Gastrocnemius medialis (tissue), 4 donors: ENCODE data around the gene CDH23. TPM values are rescaled to one million over a fixed set of nuclear protein-coding genes. Genes with fewer than 3 reads are reported as not detected.

ENCODE experiments used
- ATAC-seq, 2 donors: fragments of 150-250 bp; one replicate each; pipeline ENCODE4 v1.9.1; 2016
- DNase-seq, 2 donors: peaks; one replicate each; pipeline ENCODE4 v3.0.0-alpha.2; 2019
- H3K27ac ChIP-seq, 4 donors: fragments of 200-600 bp; sonication (generic); 1 replicate in 1 of 4; 2 replicates in 3 of 4; pipeline ENCODE4 v1.5.1; 2016 to 2018; ENCODE audit warnings: mild to moderate bottlenecking in 2 of 4, moderate library complexity in 1 of 4
- H3K27me3 ChIP-seq, 3 donors: fragments of 200-600 bp; sonication (generic) in 2 of 3; 1 replicate in 1 of 3; 2 replicates in 2 of 3; pipeline versions ENCODE4 v1.5.1 to v1.6.0; 2016 to 2019; ENCODE audit warnings: mild to moderate bottlenecking in 1 of 3, moderate library complexity in 1 of 3
- H3K36me3 ChIP-seq, 2 donors: fragments of 200-600 bp; sonication (generic) in 1 of 2; one replicate each; pipeline ENCODE4 v1.5.1; 2017 to 2018
- H3K4me1 ChIP-seq, 2 donors: fragments of 200-600 bp; sonication (generic) in 1 of 2; one replicate each; pipeline ENCODE4 v1.5.1; 2016 to 2017; ENCODE audit warnings: mild to moderate bottlenecking in 2 of 2
- H3K4me3 ChIP-seq, 4 donors: fragments of 200-600 bp; sonication (generic) in 3 of 4; 1 replicate in 1 of 4; 2 replicates in 3 of 4; pipeline ENCODE4 v1.5.1; 2016 to 2019; ENCODE audit warnings: mild to moderate bottlenecking in 2 of 4
- H3K9me3 ChIP-seq, 3 donors: fragments of 200-600 bp; sonication (generic) in 2 of 3; 1 replicate in 1 of 3; 2 replicates in 2 of 3; pipeline ENCODE4 v1.5.1; 2016 to 2019
- POLR2A ChIP-seq, 2 donors: fragments of 450-650 bp; IDR thresholded peaks; one replicate each; pipeline ENCODE4 v1.6.1; 2017; ENCODE audit warnings: antibody characterized with exemption in 2 of 2, mild to moderate bottlenecking in 2 of 2, moderate library complexity in 2 of 2
- in situ Hi-C, 4 donors: fragments of 200-750 bp; cut with MboI; loops; one replicate each; pipeline versions ENCODE4 v1.15.0 to v1.8.0; 2017; ENCODE audit warnings: low sequenced_read_pairs in 4 of 4
- intact Hi-C: fragments of 100-400 bp; cut with DNase I; formaldehyde crosslinking; loops from one replicate; pipeline ENCODE4 v1.15.1; 2023; ENCODE audit warnings: low total_unique reads
- total RNA-seq, 4 donors: library from RNA; depleted of rRNA; stranded (reverse); fragments of >200 nt; gene quantifications; one replicate each; pipeline versions ENCODE4 v1.1.0 to v1.2.3, GENCODE V29; 2016
- TF ChIP-seq, protein P1 (sequence below), 5 experiments: fragments of 450-650 bp in 3 of 5; fragments of 200-600 bp in 2 of 5; sonication (generic) in 2 of 5; IDR thresholded peaks in 4 of 5; conservative IDR thresholded peaks in 1 of 5; 1 replicate in 4 of 5; 2 replicates in 1 of 5; pipeline ENCODE4 v1.5.1; 2016 to 2019; ENCODE audit warnings: antibody characterized with exemption in 5 of 5, mild to moderate bottlenecking in 3 of 5, moderate library complexity in 3 of 5

CDH23 gene
- total RNA-seq, 4 donors from 2014 or later: 0.53 to 1.8 (median 1.2) TPM

DNA sequence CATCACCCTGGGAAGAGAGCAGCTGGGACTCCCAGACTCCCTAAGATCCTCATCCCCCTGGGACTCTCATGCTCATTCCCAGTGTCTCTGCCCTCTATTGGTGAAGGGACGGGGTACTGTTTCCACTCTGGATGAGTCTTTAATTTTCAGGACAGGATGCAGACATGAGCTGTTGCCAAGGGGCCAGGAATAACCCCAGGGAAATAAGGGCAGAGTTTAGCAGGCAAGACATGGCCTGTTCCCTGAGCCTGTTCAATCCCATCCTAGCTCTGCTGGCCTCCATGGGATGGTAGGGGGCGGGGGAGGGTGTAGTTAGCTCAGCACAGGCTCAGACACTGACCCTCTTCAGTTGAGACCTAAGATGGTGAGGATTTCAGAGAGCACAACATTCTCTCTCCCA lies 308.9 kb downstream of the CDH23 start:
- Histone ChIP-seq H3K9me3 (no peaks in the 10 kb centered on the region), H3K4me1 (peaks cover 5 to 16% of the 10 kb centered on the region in 2 donors), H3K27ac (no peak overlapping the region), H3K36me3 (no peaks in the 10 kb centered on the region), H3K4me3 (no peak overlapping the region), H3K27me3 (no peaks in the 10 kb centered on the region)
- no peak for DNase-seq
- ATAC-seq: no peak
- intact Hi-C loops: loop anchor here (5.0 kb wide), 2 partner anchors 107 to 308 kb away; partner anchors contain the start of gene CDH23
- TF ChIP-seq, protein P1, sequence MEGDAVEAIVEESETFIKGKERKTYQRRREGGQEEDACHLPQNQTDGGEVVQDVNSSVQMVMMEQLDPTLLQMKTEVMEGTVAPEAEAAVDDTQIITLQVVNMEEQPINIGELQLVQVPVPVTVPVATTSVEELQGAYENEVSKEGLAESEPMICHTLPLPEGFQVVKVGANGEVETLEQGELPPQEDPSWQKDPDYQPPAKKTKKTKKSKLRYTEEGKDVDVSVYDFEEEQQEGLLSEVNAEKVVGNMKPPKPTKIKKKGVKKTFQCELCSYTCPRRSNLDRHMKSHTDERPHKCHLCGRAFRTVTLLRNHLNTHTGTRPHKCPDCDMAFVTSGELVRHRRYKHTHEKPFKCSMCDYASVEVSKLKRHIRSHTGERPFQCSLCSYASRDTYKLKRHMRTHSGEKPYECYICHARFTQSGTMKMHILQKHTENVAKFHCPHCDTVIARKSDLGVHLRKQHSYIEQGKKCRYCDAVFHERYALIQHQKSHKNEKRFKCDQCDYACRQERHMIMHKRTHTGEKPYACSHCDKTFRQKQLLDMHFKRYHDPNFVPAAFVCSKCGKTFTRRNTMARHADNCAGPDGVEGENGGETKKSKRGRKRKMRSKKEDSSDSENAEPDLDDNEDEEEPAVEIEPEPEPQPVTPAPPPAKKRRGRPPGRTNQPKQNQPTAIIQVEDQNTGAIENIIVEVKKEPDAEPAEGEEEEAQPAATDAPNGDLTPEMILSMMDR (IDR thresholded peaks at IDR 0.05 in 4 of 5, conservative IDR thresholded peaks at IDR 0.05 in 1 of 5): no peak
- TF ChIP-seq POLR2A (IDR thresholded peaks at IDR 0.05): no peak
- in situ Hi-C loops: loop anchor here in 3 of 4 donors (10.0 kb wide), 2 partner anchors 321 to 391 kb away; partner anchors contain the start of gene SLC29A3 (in 2 of the 3)

DNA sequence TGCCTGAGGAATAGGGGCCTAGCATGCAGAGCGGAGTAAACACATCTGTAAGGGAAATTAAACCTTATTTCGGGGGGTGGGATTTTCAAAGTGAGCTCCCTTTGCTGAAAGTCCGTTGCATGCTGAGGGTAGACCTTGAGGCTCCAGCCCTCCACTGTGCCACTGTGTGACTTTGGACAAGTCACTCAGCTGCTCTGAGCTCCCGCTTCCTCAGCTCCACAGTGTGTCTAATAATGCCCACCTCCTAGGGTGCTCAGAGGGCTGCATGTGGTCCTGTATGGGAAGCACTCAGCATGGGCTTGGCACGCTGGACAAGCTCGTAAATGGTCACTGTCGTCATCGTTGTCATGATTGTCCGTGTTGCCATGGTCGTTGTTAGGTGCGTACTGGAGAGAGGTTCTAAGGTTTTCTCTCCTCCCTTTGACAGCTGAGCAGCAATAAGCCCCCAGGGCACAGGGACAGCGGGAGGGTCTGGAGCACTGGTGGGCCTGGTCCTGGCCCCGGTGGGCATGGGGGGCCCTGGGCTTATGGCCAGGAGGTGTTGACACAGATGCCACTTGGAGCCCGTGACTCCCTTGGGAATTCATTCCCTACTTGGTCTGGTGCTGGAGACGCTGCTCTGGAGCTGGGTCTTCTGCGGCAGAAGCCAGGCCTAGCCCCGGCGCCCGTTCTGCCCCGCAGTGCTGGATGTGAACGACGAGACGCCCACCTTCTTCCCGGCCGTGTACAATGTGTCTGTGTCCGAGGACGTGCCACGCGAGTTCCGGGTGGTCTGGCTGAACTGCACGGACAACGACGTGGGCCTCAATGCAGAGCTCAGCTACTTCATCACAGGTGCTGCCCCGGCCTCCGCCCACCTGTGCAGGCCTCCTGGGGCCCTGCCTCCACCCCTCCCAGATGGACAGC lies 309.7 kb downstream of the CDH23 start:
- intact Hi-C loops: loop anchor here (5.0 kb wide), 2 partner anchors 106 to 309 kb away; partner anchors contain the start of gene CDH23
- Histone ChIP-seq H3K36me3 (no peaks in the 10 kb centered on the region), H3K27ac (no peak overlapping the region), H3K4me1 (peaks cover 5 to 7% of the 10 kb centered on the region in 2 donors), H3K27me3 (no peaks in the 10 kb centered on the region), H3K9me3 (no peaks in the 10 kb centered on the region), H3K4me3 (no peak overlapping the region)
- ATAC-seq: no peak
- no peak for DNase-seq
- in situ Hi-C loops: loop anchor here in 3 of 4 donors (10.0 kb wide), 2 partner anchors 322 to 392 kb away; partner anchors contain the start of gene SLC29A3 (in 2 of the 3)
- TF ChIP-seq, protein P1 (IDR thresholded peaks at IDR 0.05 in 4 of 5, conservative IDR thresholded peaks at IDR 0.05 in 1 of 5): no peak
- TF ChIP-seq POLR2A (IDR thresholded peaks at IDR 0.05): no peak

DNA sequence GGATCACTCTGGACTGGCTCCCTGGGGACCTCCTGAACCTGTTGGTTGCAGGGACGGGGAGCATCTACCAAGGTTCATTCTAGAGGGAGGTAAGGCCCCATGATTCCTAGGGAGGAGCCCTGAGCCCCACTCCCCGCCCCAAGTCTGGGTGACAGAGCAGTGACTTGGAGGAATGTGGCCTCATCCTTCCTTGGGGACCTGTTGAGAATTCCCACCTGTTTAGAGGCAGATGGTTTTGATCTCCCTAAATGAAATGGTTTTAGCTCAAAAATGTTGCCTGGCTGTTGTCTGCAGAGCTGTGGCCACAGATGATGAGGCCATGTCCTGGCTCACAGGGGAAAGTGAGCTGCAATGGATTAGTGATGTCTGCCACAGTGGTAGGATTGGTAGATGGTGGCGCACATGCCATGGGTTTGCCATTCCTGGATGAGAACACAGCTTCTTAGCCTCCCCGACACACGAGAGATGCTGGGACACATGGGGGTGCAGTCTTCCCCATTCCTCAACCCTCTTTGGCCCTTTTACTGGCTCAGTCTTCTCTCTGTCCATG lies 310.6 kb downstream of the CDH23 start:
- H3K4me3 ChIP-seq: no peak overlapping the region
- intact Hi-C loops (loop anchor here (5.0 kb wide), 2 partner anchors 105 to 310 kb away; partner anchors contain the start of gene CDH23), in situ Hi-C loops (loop anchor here in 3 of 4 donors (10.0 kb wide), 2 partner anchors 323 to 393 kb away; partner anchors contain the start of gene SLC29A3 (in 2 of the 3))
- H3K36me3 ChIP-seq: no peaks in the 10 kb centered on the region
- H3K9me3 ChIP-seq: no peaks in the 10 kb centered on the region
- no peaks in the 10 kb centered on the region for H3K27me3 ChIP-seq
- DNase-seq (no peak), ATAC-seq (no peak)
- TF ChIP-seq POLR2A (IDR thresholded peaks at IDR 0.05): no peak
- TF ChIP-seq, protein P1 (IDR thresholded peaks at IDR 0.05 in 4 of 5, conservative IDR thresholded peaks at IDR 0.05 in 1 of 5): no peak
- H3K4me1 ChIP-seq: peaks cover 5 to 7% of the 10 kb centered on the region in 2 donors
- H3K27ac ChIP-seq: no peak overlapping the region

DNA sequence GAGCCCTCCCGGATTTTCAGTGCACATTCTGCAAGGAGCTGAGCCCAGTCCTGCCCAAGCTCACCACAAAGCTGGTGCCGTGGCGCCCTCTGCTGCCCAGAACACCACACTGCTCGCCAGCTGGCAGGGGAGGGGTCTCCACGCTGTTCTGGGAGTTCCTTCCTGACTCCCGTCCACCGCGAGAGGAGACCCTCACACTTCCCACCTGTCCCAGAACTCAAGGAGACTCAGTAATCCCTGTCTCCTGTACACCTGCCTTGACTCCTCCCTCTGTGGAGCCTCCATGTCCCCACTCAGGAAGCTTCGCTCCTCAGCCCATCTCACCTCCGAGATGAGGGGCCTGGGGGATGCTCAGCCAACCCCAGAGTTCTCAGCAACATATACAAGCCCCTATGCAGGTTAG lies 311.6 kb downstream of the CDH23 start:
- H3K36me3 ChIP-seq: no peaks in the 10 kb centered on the region
- peaks cover 11 to 14% of the 10 kb centered on the region in 2 donors for H3K4me1 ChIP-seq
- no peaks in the 10 kb centered on the region for H3K27me3 ChIP-seq
- intact Hi-C loops (loop anchor here (5.0 kb wide), 2 partner anchors 104 to 311 kb away; partner anchors contain the start of gene CDH23), in situ Hi-C loops (loop anchor here in 3 of 4 donors (10.0 kb wide), 2 partner anchors 324 to 394 kb away; partner anchors contain the start of gene SLC29A3 (in 2 of the 3))
- TF ChIP-seq, protein P1 (IDR thresholded peaks at IDR 0.05 in 4 of 5, conservative IDR thresholded peaks at IDR 0.05 in 1 of 5): peak; percentile 71 to 84 (median 75)
- TF ChIP-seq POLR2A (IDR thresholded peaks at IDR 0.05): no peak
- ATAC-seq (no peak), DNase-seq (no peak)
- no peaks in the 10 kb centered on the region for H3K9me3 ChIP-seq
- no peak overlapping the region for H3K27ac ChIP-seq
- H3K4me3 ChIP-seq: no peak overlapping the region
